ENCODE results near the gene CBX6. TPM values are rescaled to one million over a fixed set of nuclear protein-coding genes. Genes with fewer than 3 reads are reported as not detected.

CBX6 gene
- polyA plus RNA-seq, 1 donor (not counting 4 experiments of a cell fraction or from before 2014, with no cell fraction given) = 4.1 TPM

- Histone ChIP-seq H3K4me3 (ENCODE audit: control insufficient read depth in 2 of 3, extremely low read depth in 1 of 3, insufficient read depth in 2 of 3, low read depth in 1 of 3, low read length in 3 of 3) (no peak overlapping the region), H3K79me2 (ENCODE audit: control insufficient read depth, insufficient read depth, low read length) (no peaks in the 10 kb centered on the region), H2AFZ (ENCODE audit: control insufficient read depth, low read length) (no peak overlapping the region), H3K9ac (ENCODE audit: control insufficient read depth, extremely low read depth, insufficient read depth, low read length) (no peak overlapping the region), H3K36me3 (ENCODE audit: control insufficient read depth in 2 of 2, extremely low read depth in 1 of 2, insufficient read depth in 2 of 2, low read length in 2 of 2) (no peaks in the 10 kb centered on the region), H3K27ac (ENCODE audit: control insufficient read depth, insufficient read depth, low read length) (no peak overlapping the region), H3K4me2 (ENCODE audit: control insufficient read depth, extremely low read depth, insufficient read depth, low read depth, low read length) (no peak overlapping the region), H3K9me3 (ENCODE audit: control insufficient read depth, low read depth, low read length) (no peaks in the 10 kb centered on the region), H4K20me1 (ENCODE audit: control insufficient read depth, extremely low read depth, insufficient read depth, low read length) (no peaks in the 10 kb centered on the region), H3K27me3 (ENCODE audit: control insufficient read depth, extremely low read depth, insufficient read depth, low read length) (no peaks in the 10 kb centered on the region), H3K9me1 (ENCODE audit: control insufficient read depth, extremely low read depth, insufficient read depth, low read length) (no peaks in the 10 kb centered on the region), H3K4me1 (ENCODE audit: control insufficient read depth, extremely low read depth, insufficient read depth, low read length) (peaks cover 8% of the 10 kb centered on the region)
- FAIRE-seq (no peak), DNase-seq (ENCODE audit: low read depth, low spot score) (no peak)
- no peak for TF ChIP-seq EZH2 (IDR thresholded peaks at IDR 0.05; ENCODE audit: low read length)
- TF ChIP-seq CTCF (optimal IDR thresholded peaks at IDR 0.05 in 1 of 3, IDR thresholded peaks at IDR 0.05 in 1 of 3, conservative IDR thresholded peaks at IDR 0.05 in 1 of 3; ENCODE audit: extremely low read depth in 1 of 3, insufficient read depth in 2 of 3, low read length in 3 of 3) = no peak
- dilution Hi-C loops (cut with MboI; ENCODE audit: extremely low pct_ligation_motif_present, low sequenced_read_pairs) = no loop called here
Measured at GRCh38 chr22:38864361-38865191, 7.4 kb downstream of the CBX6 start.

GRCh38 chr22:38863531-38864131 lies 8.4 kb downstream of the CBX6 start:
- Histone ChIP-seq H4K20me1 (ENCODE audit: control insufficient read depth, extremely low read depth, insufficient read depth, low read length) (no peaks in the 10 kb centered on the region), H3K36me3 (ENCODE audit: control insufficient read depth in 2 of 2, extremely low read depth in 1 of 2, insufficient read depth in 2 of 2, low read length in 2 of 2) (no peaks in the 10 kb centered on the region), H3K4me2 (ENCODE audit: control insufficient read depth, extremely low read depth, insufficient read depth, low read depth, low read length) (no peak overlapping the region), H3K4me3 (ENCODE audit: control insufficient read depth in 2 of 3, extremely low read depth in 1 of 3, insufficient read depth in 2 of 3, low read depth in 1 of 3, low read length in 3 of 3) (no peak overlapping the region), H2AFZ (ENCODE audit: control insufficient read depth, low read length) (no peak overlapping the region), H3K9me3 (ENCODE audit: control insufficient read depth, low read depth, low read length) (no peaks in the 10 kb centered on the region), H3K79me2 (ENCODE audit: control insufficient read depth, insufficient read depth, low read length) (no peaks in the 10 kb centered on the region), H3K27ac (ENCODE audit: control insufficient read depth, insufficient read depth, low read length) (no peak overlapping the region), H3K9ac (ENCODE audit: control insufficient read depth, extremely low read depth, insufficient read depth, low read length) (no peak overlapping the region), H3K9me1 (ENCODE audit: control insufficient read depth, extremely low read depth, insufficient read depth, low read length) (no peaks in the 10 kb centered on the region), H3K27me3 (ENCODE audit: control insufficient read depth, extremely low read depth, insufficient read depth, low read length) (no peaks in the 10 kb centered on the region), H3K4me1 (ENCODE audit: control insufficient read depth, extremely low read depth, insufficient read depth, low read length) (peaks cover 8% of the 10 kb centered on the region)
- DNase-seq (ENCODE audit: low read depth, low spot score) (no peak), FAIRE-seq (no peak)
- TF ChIP-seq CTCF (optimal IDR thresholded peaks at IDR 0.05 in 1 of 3, IDR thresholded peaks at IDR 0.05 in 1 of 3, conservative IDR thresholded peaks at IDR 0.05 in 1 of 3; ENCODE audit: extremely low read depth in 1 of 3, insufficient read depth in 2 of 3, low read length in 3 of 3) (no peak), EZH2 (IDR thresholded peaks at IDR 0.05; ENCODE audit: low read length) (no peak)
- dilution Hi-C loops (cut with MboI; ENCODE audit: extremely low pct_ligation_motif_present, low sequenced_read_pairs) = no loop called here
